ENCODE measurements around the gene CYBC1.

DNA sequence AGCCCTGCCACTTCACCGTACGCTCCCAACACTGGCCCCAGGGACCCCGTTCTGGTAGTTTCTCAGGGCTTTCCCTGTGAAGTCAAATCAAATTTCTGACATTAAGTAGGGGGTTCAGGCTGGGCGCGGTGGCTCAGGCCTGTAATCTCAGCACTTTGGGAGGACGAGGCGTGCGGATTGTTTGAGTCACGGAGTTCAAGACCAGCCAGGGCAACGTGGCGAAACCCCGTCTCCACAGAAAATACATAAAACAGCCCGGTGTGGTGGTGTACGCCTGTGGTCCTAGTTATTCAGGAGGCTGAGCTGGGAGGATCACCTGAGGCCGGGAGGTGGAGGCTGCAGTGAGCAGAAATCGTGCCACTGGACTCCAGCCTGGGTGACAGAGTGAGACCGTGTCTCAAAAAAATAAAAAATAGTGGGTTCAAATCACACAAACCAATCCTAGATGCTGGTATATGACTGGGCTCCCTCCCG lies 632 bp downstream of the CYBC1 start:
- TF ChIP-seq TARDBP (IDR thresholded peaks at IDR 0.05) (no peak), FOXM1 (IDR thresholded peaks at IDR 0.05; ENCODE audit: borderline replicate concordance) (no peak), ARNT (IDR thresholded peaks at IDR 0.05) (no peak), CTBP1 (IDR thresholded peaks at IDR 0.05; ENCODE audit: borderline replicate concordance) (no peak), BHLHE40 (IDR thresholded peaks at IDR 0.05; ENCODE audit: borderline replicate concordance) (no peak), FOXK2 (IDR thresholded peaks at IDR 0.05) (no peak), ZNF384 (IDR thresholded peaks at IDR 0.05) (no peak), SP1 (IDR thresholded peaks at IDR 0.05) (no peak), L3MBTL2 (conservative IDR thresholded peaks at IDR 0.05) (no peak), FOXA1 (IDR thresholded peaks at IDR 0.05) (no peak), SUZ12 (IDR thresholded peaks at IDR 0.05) (no peak), ELF4 (IDR thresholded peaks at IDR 0.05) (no peak)
- TF ChIP-seq, protein P1, sequence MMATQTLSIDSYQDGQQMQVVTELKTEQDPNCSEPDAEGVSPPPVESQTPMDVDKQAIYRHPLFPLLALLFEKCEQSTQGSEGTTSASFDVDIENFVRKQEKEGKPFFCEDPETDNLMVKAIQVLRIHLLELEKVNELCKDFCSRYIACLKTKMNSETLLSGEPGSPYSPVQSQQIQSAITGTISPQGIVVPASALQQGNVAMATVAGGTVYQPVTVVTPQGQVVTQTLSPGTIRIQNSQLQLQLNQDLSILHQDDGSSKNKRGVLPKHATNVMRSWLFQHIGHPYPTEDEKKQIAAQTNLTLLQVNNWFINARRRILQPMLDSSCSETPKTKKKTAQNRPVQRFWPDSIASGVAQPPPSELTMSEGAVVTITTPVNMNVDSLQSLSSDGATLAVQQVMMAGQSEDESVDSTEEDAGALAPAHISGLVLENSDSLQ (IDR thresholded peaks at IDR 0.05), result no peak

All from HEK293T (cell line).